Measurements from ENCODE around the gene PIP5KL1.
A peak's percentile ranks its signal among the peaks of the same experiment; 100 is the strongest.

The PIP5KL1 gene

DNA sequence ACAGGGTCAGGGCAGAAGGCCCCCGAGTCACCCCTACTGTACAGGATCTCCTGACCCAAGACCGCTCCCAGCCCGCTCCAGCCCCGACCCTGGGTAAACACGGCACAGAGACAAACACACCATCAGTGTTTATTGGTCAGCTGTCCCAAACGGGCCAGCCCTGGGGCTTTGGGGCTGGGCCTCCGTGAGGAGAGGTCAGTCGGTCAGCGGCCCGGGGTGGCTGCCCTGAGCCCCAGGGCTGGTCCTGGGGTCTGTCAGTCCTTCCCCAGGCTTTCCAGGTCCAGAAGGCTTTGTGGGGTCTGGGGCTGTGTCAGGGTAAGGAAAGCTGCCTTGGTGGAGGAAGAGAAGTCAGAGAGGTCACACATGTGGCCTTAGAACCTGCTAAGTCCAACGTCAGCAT lies 4.4 kb upstream of the PIP5KL1 start:
- TF ChIP-seq, protein P1, sequence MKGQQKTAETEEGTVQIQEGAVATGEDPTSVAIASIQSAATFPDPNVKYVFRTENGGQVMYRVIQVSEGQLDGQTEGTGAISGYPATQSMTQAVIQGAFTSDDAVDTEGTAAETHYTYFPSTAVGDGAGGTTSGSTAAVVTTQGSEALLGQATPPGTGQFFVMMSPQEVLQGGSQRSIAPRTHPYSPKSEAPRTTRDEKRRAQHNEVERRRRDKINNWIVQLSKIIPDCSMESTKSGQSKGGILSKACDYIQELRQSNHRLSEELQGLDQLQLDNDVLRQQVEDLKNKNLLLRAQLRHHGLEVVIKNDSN (IDR thresholded peaks at IDR 0.05), result no peak
- TF ChIP-seq NFIC (IDR thresholded peaks at IDR 0.05) (no peak), TEAD4 (IDR thresholded peaks at IDR 0.05) (no peak), EGR1 (IDR thresholded peaks at IDR 0.05) (no peak), ZBTB7A (IDR thresholded peaks at IDR 0.05; ENCODE audit: low read depth) (no peak), MAX (IDR thresholded peaks at IDR 0.05) (no peak), EP300 (IDR thresholded peaks at IDR 0.05; ENCODE audit: borderline replicate concordance) (no peak), RAD21 (IDR thresholded peaks at IDR 0.05; ENCODE audit: low read depth) (no peak)

DNA sequence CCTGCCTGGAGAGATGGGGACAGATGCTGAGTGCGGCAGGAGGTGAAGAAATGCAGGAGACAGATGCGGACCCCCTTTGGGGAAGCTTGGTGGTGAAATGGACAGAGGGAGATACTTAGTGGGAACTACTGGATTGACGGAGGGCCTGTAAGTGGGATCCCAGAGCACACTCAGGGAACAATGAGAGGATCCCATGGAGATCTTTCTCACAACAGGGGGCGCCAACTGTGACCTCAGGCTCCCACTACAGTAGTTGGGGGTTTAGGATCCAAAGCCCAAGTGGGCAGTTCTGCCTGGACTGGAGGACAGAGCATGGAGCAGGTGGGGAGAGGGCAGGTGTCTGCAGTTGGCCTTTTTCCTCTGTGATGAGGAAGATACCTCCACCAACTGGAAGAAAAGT lies 3.7 kb upstream of the PIP5KL1 start:
- no peak for TF ChIP-seq TEAD4 (IDR thresholded peaks at IDR 0.05)
- TF ChIP-seq TAF1 (IDR thresholded peaks at IDR 0.05; ENCODE audit: low read depth), result no peak
- TF ChIP-seq TCF12 (IDR thresholded peaks at IDR 0.05; ENCODE audit: low read depth), result no peak
- no peak for TF ChIP-seq EGR1 (IDR thresholded peaks at IDR 0.05)
- no peak for TF ChIP-seq EP300 (IDR thresholded peaks at IDR 0.05; ENCODE audit: borderline replicate concordance)
- no peak for TF ChIP-seq CREB1 (IDR thresholded peaks at IDR 0.05; ENCODE audit: low read depth)
- TF ChIP-seq REST (IDR thresholded peaks at IDR 0.05; ENCODE audit: low read depth), result no peak
- TF ChIP-seq MAX (IDR thresholded peaks at IDR 0.05), result no peak
- TF ChIP-seq YY1 (IDR thresholded peaks at IDR 0.05; ENCODE audit: low read depth), result no peak
- TF ChIP-seq ZBTB7A (IDR thresholded peaks at IDR 0.05; ENCODE audit: low read depth), result no peak
- no peak for TF ChIP-seq RAD21 (IDR thresholded peaks at IDR 0.05; ENCODE audit: low read depth)
- no peak for TF ChIP-seq NFIC (IDR thresholded peaks at IDR 0.05)
- TF ChIP-seq FOXM1 (IDR thresholded peaks at IDR 0.05; ENCODE audit: borderline replicate concordance, low read depth), result no peak
- TF ChIP-seq, protein P1 (IDR thresholded peaks at IDR 0.05), result no peak
- no peak for TF ChIP-seq CEBPB (IDR thresholded peaks at IDR 0.05)

- TF ChIP-seq, protein P1 (IDR thresholded peaks at IDR 0.05), result peak; percentile 60
- TF ChIP-seq CEBPB (IDR thresholded peaks at IDR 0.05), result 0 out of 2 replicates have a peak, but pooled peaks have one; percentile 13
- TF ChIP-seq TEAD4 (IDR thresholded peaks at IDR 0.05), result no peak
These were observed 710 bp upstream of the PIP5KL1 start for GRCh38 chr9:127931092-127931881.

DNA sequence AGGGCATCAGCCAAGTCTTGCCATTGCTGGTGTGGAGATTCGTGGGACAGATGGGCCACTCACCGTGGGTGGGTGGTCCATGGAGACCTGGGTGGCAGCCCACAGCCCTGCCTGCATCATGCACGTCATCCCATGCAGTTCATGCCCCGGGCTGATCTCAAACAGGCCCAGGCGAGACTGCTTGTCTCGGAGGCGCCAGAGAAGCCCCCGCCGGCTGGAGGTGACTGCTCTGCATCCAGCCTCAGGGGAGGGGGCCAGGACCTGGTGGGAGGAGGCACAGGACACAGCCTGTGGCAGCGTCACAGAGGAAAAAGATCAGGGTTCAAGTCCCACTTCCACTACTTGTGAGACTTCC lies 975 bp downstream of the PIP5KL1 start:
- TF ChIP-seq YY1 (IDR thresholded peaks at IDR 0.05; ENCODE audit: low read depth), result no peak
- no peak for TF ChIP-seq REST (IDR thresholded peaks at IDR 0.05; ENCODE audit: low read depth)
- TF ChIP-seq NFIC (IDR thresholded peaks at IDR 0.05), result no peak
- no peak for TF ChIP-seq EP300 (IDR thresholded peaks at IDR 0.05; ENCODE audit: borderline replicate concordance)
- no peak for TF ChIP-seq ZBTB7A (IDR thresholded peaks at IDR 0.05; ENCODE audit: low read depth)
- TF ChIP-seq FOXM1 (IDR thresholded peaks at IDR 0.05; ENCODE audit: borderline replicate concordance, low read depth), result no peak

- TF ChIP-seq YY1 (IDR thresholded peaks at IDR 0.05; ENCODE audit: low read depth) (no peak), CREB1 (IDR thresholded peaks at IDR 0.05; ENCODE audit: low read depth) (no peak), EP300 (IDR thresholded peaks at IDR 0.05; ENCODE audit: borderline replicate concordance) (no peak), TCF12 (IDR thresholded peaks at IDR 0.05; ENCODE audit: low read depth) (no peak), ZBTB7A (IDR thresholded peaks at IDR 0.05; ENCODE audit: low read depth) (no peak), NFIC (IDR thresholded peaks at IDR 0.05) (no peak), REST (IDR thresholded peaks at IDR 0.05; ENCODE audit: low read depth) (no peak), TAF1 (IDR thresholded peaks at IDR 0.05; ENCODE audit: low read depth) (no peak), TEAD4 (IDR thresholded peaks at IDR 0.05) (no peak), FOXM1 (IDR thresholded peaks at IDR 0.05; ENCODE audit: borderline replicate concordance, low read depth) (no peak), EGR1 (IDR thresholded peaks at IDR 0.05) (no peak), RAD21 (IDR thresholded peaks at IDR 0.05; ENCODE audit: low read depth) (no peak), MAX (IDR thresholded peaks at IDR 0.05) (no peak), CEBPB (IDR thresholded peaks at IDR 0.05) (no peak)
- TF ChIP-seq, protein P1 (IDR thresholded peaks at IDR 0.05), result no peak
These were observed 1.6 kb downstream of the PIP5KL1 start for GRCh38 chr9:127928676-127929624.
